HepG2 (cell line): Measurements from ENCODE around the gene HSPA1A. TPM values are rescaled to one million over a fixed set of nuclear protein-coding genes. Genes with fewer than 3 reads are reported as not detected.

Experiments
- ETV5 ChIP-seq: IDR thresholded peaks from 2 replicates; pipeline ENCODE4 v1.6.1; 2018; ENCODE audit warnings: missing biosample characterization, missing genetic modification reagents, inconsistent platforms, borderline replicate concordance
- NCOA2 ChIP-seq: sonication (generic); formaldehyde crosslinking; IDR thresholded peaks from 2 replicates; pipeline ENCODE4 v1.8.0; 2022; ENCODE audit warnings: inconsistent platforms
- PAWR ChIP-seq: sonication (generic); formaldehyde crosslinking; IDR thresholded peaks from 2 replicates; pipeline ENCODE4 v1.4.0; 2020; ENCODE audit warnings: missing genetic modification reagents, mild to moderate bottlenecking, borderline replicate concordance
- POLR2G ChIP-seq: fragments of 200-400 bp; formaldehyde crosslinking; IDR thresholded peaks from 2 replicates; pipeline ENCODE4 v1.6.1; 2018; ENCODE audit warnings: mild to moderate bottlenecking, low read depth, low read length, moderate library complexity
- SNAPC2 ChIP-seq: sonication (generic); formaldehyde crosslinking; IDR thresholded peaks from 2 replicates; pipeline ENCODE4 v1.8.1; 2022; ENCODE audit warnings: mild to moderate bottlenecking, missing genetic modification reagents
- SP2 ChIP-seq: sonication (generic); formaldehyde crosslinking; IDR thresholded peaks from 2 replicates; pipeline ENCODE4 v1.5.1; 2020; ENCODE audit warnings: mild to moderate bottlenecking, missing genetic modification reagents
- YEATS4 ChIP-seq: sonication (generic); formaldehyde crosslinking; IDR thresholded peaks from 2 replicates; pipeline ENCODE4 v1.4.0; 2020; ENCODE audit warnings: missing genetic modification reagents, borderline replicate concordance
- ZFAT ChIP-seq: sonication (generic); formaldehyde crosslinking; conservative IDR thresholded peaks from 2 replicates; pipeline ENCODE4 v1.8.1; 2023; ENCODE audit warnings: missing genetic modification reagents, inconsistent platforms
- ZNF12 ChIP-seq: sonication (generic); formaldehyde crosslinking; IDR thresholded peaks from 2 replicates; pipeline ENCODE4 v1.5.0; 2020; ENCODE audit warnings: missing genetic modification reagents
- ZNF329 ChIP-seq: sonication (generic); formaldehyde crosslinking; IDR thresholded peaks from 2 replicates; pipeline ENCODE4 v1.9.0; 2021; ENCODE audit warnings: low read depth, mild to moderate bottlenecking, missing genetic modification reagents
- ZNF382 ChIP-seq: sonication (generic); formaldehyde crosslinking; IDR thresholded peaks from 2 replicates; pipeline ENCODE4 v1.5.0; 2020; ENCODE audit warnings: missing genetic modification reagents, mild to moderate bottlenecking, borderline replicate concordance
- ZNF674 ChIP-seq: sonication (generic); formaldehyde crosslinking; IDR thresholded peaks from 2 replicates; pipeline ENCODE4 v1.5.0; 2020; ENCODE audit warnings: low read depth, mild to moderate bottlenecking, missing genetic modification reagents
- ZSCAN29 ChIP-seq: sonication (generic); formaldehyde crosslinking; conservative IDR thresholded peaks from 2 replicates; pipeline ENCODE4 v1.4.0; 2020; ENCODE audit warnings: mild to moderate bottlenecking, missing genetic modification reagents
- polyA plus RNA-seq, 8 experiments: library from polyadenylated mRNA; depleted of rRNA in 3 of 8; stranded (reverse) in 7 of 8; unstranded in 1 of 8; fragments of >200 nt; fragmentation: Illumina TruSeq in 4 of 8; extraction: Trizol in 4 of 8; gene quantifications; 2 replicates each; pipeline versions ENCODE4 v1.2.1 to v1.2.3, GENCODE V29; 2011 to 2016; ENCODE audit warnings: low read depth in 4 of 8, missing spikeins in 1 of 8, mixed read lengths in 1 of 8; ENCODE audit not compliant: insufficient read depth in 1 of 8
- total RNA-seq, 5 experiments: library from RNA; depleted of rRNA; stranded (reverse); fragments of >200 nt; fragmentation: Illumina TruSeq; extraction: Trizol; gene quantifications; 2 replicates each; pipeline ENCODE4 v1.2.3, GENCODE V29; 2016; ENCODE audit warnings: low read depth in 1 of 5
- TF ChIP-seq, protein P1 (sequence below), 2 experiments: fragments of 450-650 bp in 1 of 2; sonication (generic) in 1 of 2; formaldehyde crosslinking in 1 of 2; IDR thresholded peaks; 2 replicates each; pipeline versions ENCODE4 v1.6.1 to v1.8.0; 2016 to 2022; ENCODE audit warnings: antibody characterized with exemption in 1 of 2, mild to moderate bottlenecking in 1 of 2, missing genetic modification reagents in 1 of 2
- TF ChIP-seq, protein P2 (sequence below): sonication (generic); formaldehyde crosslinking; IDR thresholded peaks from 2 replicates; pipeline ENCODE4 v1.8.1; 2023; ENCODE audit warnings: mild to moderate bottlenecking, missing genetic modification reagents, borderline replicate concordance
- TF ChIP-seq, protein P3 (sequence below): sonication (generic); formaldehyde crosslinking; IDR thresholded peaks from 2 replicates; pipeline ENCODE4 v1.5.0; 2020; ENCODE audit warnings: mild to moderate bottlenecking, missing genetic modification reagents
- TF ChIP-seq, protein P4 (sequence below): sonication (generic); formaldehyde crosslinking; IDR thresholded peaks from 2 replicates; pipeline ENCODE4 v1.5.0; 2020; ENCODE audit warnings: missing genetic modification reagents

Gene HSPA1A
- total and polyA plus RNA-seq, 2 of the 13 experiments (the other 11 are each of a cell fraction or from before 2014, with no cell fraction given) = 44.5 to 85.0 TPM

DNA sequence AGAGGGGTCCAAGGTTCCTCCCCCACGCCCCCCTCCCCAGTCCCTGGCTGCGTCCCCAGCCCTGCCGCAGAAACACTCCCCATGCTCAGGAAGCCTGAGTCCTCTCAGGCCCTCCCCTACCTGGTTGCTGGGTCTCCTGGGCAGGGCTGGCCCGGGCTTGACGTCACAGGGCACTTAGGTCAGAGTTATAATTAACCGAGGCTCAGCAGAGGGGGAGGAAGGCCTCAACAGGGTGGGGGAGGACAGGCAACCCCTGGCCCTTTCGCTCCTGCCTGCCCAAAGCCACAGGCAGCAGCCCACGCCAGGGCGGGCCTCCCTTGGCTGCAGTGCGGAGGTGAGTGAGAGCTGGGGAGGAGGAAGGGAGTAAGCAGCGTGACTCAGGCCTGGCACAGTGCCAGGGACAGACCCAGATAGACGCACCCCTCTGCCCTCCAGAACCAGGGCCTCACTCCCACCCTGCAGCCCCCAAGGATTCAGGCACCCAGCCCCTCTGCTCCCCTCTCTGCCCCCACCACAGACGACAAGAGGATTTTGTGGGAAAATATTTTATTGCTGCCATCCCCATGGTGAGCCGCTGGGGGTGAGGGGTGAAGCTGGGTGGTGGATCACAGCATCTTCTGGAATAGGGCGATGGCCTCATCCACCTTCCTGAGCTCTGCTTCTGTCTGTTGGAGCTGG is 38.2 kb upstream of the HSPA1A start, which contains the start of gene VWA7 (continued):
- TF ChIP-seq, protein P1, sequence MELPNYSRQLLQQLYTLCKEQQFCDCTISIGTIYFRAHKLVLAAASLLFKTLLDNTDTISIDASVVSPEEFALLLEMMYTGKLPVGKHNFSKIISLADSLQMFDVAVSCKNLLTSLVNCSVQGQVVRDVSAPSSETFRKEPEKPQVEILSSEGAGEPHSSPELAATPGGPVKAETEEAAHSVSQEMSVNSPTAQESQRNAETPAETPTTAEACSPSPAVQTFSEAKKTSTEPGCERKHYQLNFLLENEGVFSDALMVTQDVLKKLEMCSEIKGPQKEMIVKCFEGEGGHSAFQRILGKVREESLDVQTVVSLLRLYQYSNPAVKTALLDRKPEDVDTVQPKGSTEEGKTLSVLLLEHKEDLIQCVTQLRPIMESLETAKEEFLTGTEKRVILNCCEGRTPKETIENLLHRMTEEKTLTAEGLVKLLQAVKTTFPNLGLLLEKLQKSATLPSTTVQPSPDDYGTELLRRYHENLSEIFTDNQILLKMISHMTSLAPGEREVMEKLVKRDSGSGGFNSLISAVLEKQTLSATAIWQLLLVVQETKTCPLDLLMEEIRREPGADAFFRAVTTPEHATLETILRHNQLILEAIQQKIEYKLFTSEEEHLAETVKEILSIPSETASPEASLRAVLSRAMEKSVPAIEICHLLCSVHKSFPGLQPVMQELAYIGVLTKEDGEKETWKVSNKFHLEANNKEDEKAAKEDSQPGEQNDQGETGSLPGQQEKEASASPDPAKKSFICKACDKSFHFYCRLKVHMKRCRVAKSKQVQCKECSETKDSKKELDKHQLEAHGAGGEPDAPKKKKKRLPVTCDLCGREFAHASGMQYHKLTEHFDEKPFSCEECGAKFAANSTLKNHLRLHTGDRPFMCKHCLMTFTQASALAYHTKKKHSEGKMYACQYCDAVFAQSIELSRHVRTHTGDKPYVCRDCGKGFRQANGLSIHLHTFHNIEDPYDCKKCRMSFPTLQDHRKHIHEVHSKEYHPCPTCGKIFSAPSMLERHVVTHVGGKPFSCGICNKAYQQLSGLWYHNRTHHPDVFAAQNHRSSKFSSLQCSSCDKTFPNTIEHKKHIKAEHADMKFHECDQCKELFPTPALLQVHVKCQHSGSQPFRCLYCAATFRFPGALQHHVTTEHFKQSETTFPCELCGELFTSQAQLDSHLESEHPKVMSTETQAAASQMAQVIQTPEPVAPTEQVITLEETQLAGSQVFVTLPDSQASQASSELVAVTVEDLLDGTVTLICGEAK (IDR thresholded peaks at IDR 0.05) = no peak
- TF ChIP-seq, protein P1 (CRISPR knock-in tag; IDR thresholded peaks at IDR 0.05) = peak; percentile 58; the same call in 1 of the 2 replicates
- no peak for TF ChIP-seq SNAPC2
- TF ChIP-seq ETV5 (CRISPR knock-in tag) = peak; percentile 47; the same call in 1 of the 2 replicates
- peak; percentile 68; the same call in 1 of the 2 replicates for TF ChIP-seq YEATS4 (CRISPR knock-in tag)
- TF ChIP-seq ZNF12 = no peak
- no peak for TF ChIP-seq ZSCAN29 (CRISPR knock-in tag)
- TF ChIP-seq ZNF674 = no peak
- no peak for TF ChIP-seq ZFAT
- no peak for TF ChIP-seq PAWR (CRISPR knock-in tag)
- TF ChIP-seq ZNF382 = no peak
- TF ChIP-seq NCOA2 (CRISPR knock-in tag) = peak; percentile 65
- TF ChIP-seq ZNF329 (CRISPR knock-in tag) = no peak
- TF ChIP-seq, protein P2, sequence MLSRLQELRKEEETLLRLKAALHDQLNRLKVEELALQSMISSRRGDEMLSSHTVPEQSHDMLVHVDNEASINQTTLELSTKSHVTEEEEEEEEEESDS (CRISPR knock-in tag) = no peak
- TF ChIP-seq, protein P3, sequence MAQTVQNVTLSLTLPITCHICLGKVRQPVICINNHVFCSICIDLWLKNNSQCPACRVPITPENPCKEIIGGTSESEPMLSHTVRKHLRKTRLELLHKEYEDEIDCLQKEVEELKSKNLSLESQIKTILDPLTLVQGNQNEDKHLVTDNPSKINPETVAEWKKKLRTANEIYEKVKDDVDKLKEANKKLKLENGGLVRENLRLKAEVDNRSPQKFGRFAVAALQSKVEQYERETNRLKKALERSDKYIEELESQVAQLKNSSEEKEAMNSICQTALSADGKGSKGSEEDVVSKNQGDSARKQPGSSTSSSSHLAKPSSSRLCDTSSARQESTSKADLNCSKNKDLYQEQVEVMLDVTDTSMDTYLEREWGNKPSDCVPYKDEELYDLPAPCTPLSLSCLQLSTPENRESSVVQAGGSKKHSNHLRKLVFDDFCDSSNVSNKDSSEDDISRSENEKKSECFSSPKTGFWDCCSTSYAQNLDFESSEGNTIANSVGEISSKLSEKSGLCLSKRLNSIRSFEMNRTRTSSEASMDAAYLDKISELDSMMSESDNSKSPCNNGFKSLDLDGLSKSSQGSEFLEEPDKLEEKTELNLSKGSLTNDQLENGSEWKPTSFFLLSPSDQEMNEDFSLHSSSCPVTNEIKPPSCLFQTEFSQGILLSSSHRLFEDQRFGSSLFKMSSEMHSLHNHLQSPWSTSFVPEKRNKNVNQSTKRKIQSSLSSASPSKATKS (CRISPR knock-in tag) = no peak
- TF ChIP-seq SP2 (CRISPR knock-in tag) = 0 out of 2 replicates have a peak, but pooled peaks have one; percentile 19
- TF ChIP-seq POLR2G = peak; percentile 82
- TF ChIP-seq, protein P4, sequence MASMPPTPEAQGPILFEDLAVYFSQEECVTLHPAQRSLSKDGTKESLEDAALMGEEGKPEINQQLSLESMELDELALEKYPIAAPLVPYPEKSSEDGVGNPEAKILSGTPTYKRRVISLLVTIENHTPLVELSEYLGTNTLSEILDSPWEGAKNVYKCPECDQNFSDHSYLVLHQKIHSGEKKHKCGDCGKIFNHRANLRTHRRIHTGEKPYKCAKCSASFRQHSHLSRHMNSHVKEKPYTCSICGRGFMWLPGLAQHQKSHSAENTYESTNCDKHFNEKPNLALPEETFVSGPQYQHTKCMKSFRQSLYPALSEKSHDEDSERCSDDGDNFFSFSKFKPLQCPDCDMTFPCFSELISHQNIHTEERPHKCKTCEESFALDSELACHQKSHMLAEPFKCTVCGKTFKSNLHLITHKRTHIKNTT (CRISPR knock-in tag) = no peak
